Measurements from ENCODE around the gene DCST1.
A peak's percentile ranks its signal among the peaks of the same experiment; 100 is the strongest.

Gene DCST1

GRCh38 chr1:155068599-155068998 lies 35.0 kb downstream of the DCST1 start:
- H3K9me3 Mint-ChIP-seq, result no peaks in the 10 kb centered on the region
- peaks cover 24% of the 10 kb centered on the region for H3K4me1 Mint-ChIP-seq (ENCODE audit: low read depth)
- peaks cover 3% of the 10 kb centered on the region for H3K27me3 Mint-ChIP-seq (ENCODE audit: low read depth)
- no peak overlapping the region for H3K27ac Mint-ChIP-seq
- DNase-seq (ENCODE audit: low spot score), result no peak
- peaks cover 10% of the 10 kb centered on the region for H3K36me3 Mint-ChIP-seq (ENCODE audit: low read depth)
- no peak overlapping the region for H3K4me3 Mint-ChIP-seq

- DNase-seq (ENCODE audit: low spot score), result no peak
- Mint-ChIP-seq H3K27me3 (ENCODE audit: low read depth) (peaks cover 3% of the 10 kb centered on the region), H3K9me3 (no peaks in the 10 kb centered on the region), H3K4me1 (ENCODE audit: low read depth) (peaks cover 26% of the 10 kb centered on the region), H3K36me3 (ENCODE audit: low read depth) (peaks cover 10% of the 10 kb centered on the region), H3K27ac (no peak overlapping the region), H3K4me3 (no peak overlapping the region)
Observed at GRCh38 chr1:155069551-155070157, 36.0 kb downstream of the DCST1 start.

GRCh38 chr1:155070158-155070621 lies 36.6 kb downstream of the DCST1 start:
- Mint-ChIP-seq H3K4me1 (ENCODE audit: low read depth) (peaks cover 25% of the 10 kb centered on the region), H3K9me3 (no peaks in the 10 kb centered on the region)

GRCh38 chr1:155070721-155071569 lies 37.3 kb downstream of the DCST1 start:
- H3K27me3 Mint-ChIP-seq (ENCODE audit: low read depth), result peaks cover 3% of the 10 kb centered on the region
- H3K4me1 Mint-ChIP-seq (ENCODE audit: low read depth), result peaks cover 28% of the 10 kb centered on the region
- peaks cover 10% of the 10 kb centered on the region for H3K36me3 Mint-ChIP-seq (ENCODE audit: low read depth)
- peak; percentile 63 for DNase-seq (ENCODE audit: low spot score)
- peak overlapping the region; percentile 29 for H3K4me3 Mint-ChIP-seq
- H3K27ac Mint-ChIP-seq, result peak overlapping the region; percentile 20
- no peaks in the 10 kb centered on the region for H3K9me3 Mint-ChIP-seq

More at GRCh38 chr1:155070158-155070621, 36.6 kb downstream of the DCST1 start:
- peak overlapping the region; percentile 20 for H3K27ac Mint-ChIP-seq
- peak overlapping the region; percentile 29 for H3K4me3 Mint-ChIP-seq
- DNase-seq (ENCODE audit: low spot score), result no peak
- H3K36me3 Mint-ChIP-seq (ENCODE audit: low read depth), result peaks cover 10% of the 10 kb centered on the region
- H3K27me3 Mint-ChIP-seq (ENCODE audit: low read depth), result peaks cover 3% of the 10 kb centered on the region

GRCh38 chr1:155071701-155072100 lies 38.1 kb downstream of the DCST1 start:
- peaks cover 10% of the 10 kb centered on the region for H3K36me3 Mint-ChIP-seq (ENCODE audit: low read depth)
- H3K4me1 Mint-ChIP-seq (ENCODE audit: low read depth), result peaks cover 32% of the 10 kb centered on the region
- H3K4me3 Mint-ChIP-seq, result peak overlapping the region; percentile 3
- H3K27me3 Mint-ChIP-seq (ENCODE audit: low read depth), result peaks cover 3% of the 10 kb centered on the region
- H3K27ac Mint-ChIP-seq, result peak overlapping the region; percentile 7
- DNase-seq (ENCODE audit: low spot score), result no peak
- H3K9me3 Mint-ChIP-seq, result no peaks in the 10 kb centered on the region

- no peak for DNase-seq (ENCODE audit: low spot score)
- Mint-ChIP-seq H3K9me3 (no peaks in the 10 kb centered on the region), H3K4me1 (ENCODE audit: low read depth) (peaks cover 32% of the 10 kb centered on the region), H3K4me3 (no peak overlapping the region), H3K36me3 (ENCODE audit: low read depth) (peaks cover 8% of the 10 kb centered on the region), H3K27ac (no peak overlapping the region), H3K27me3 (ENCODE audit: low read depth) (peaks cover 5% of the 10 kb centered on the region)
Observed at GRCh38 chr1:155072531-155073289, 39.1 kb downstream of the DCST1 start.

- peak overlapping the region; percentile 57 for H3K4me3 Mint-ChIP-seq
- H3K4me1 Mint-ChIP-seq (ENCODE audit: low read depth), result peaks cover 34% of the 10 kb centered on the region
- no peak for DNase-seq (ENCODE audit: low spot score)
- peaks cover 11% of the 10 kb centered on the region for H3K27me3 Mint-ChIP-seq (ENCODE audit: low read depth)
- H3K9me3 Mint-ChIP-seq, result no peaks in the 10 kb centered on the region
- peaks cover 5% of the 10 kb centered on the region for H3K36me3 Mint-ChIP-seq (ENCODE audit: low read depth)
- H3K27ac Mint-ChIP-seq, result peak overlapping the region; percentile 7
Observed at GRCh38 chr1:155073377-155074242, 40.0 kb downstream of the DCST1 start.

GRCh38 chr1:155075535-155075934 lies 41.9 kb downstream of the DCST1 start:
- H3K27ac Mint-ChIP-seq, result no peak overlapping the region
- H3K9me3 Mint-ChIP-seq, result no peaks in the 10 kb centered on the region
- DNase-seq (ENCODE audit: low spot score), result no peak
- H3K4me1 Mint-ChIP-seq (ENCODE audit: low read depth), result peaks cover 38% of the 10 kb centered on the region
- peaks cover 21% of the 10 kb centered on the region for H3K27me3 Mint-ChIP-seq (ENCODE audit: low read depth)
- no peaks in the 10 kb centered on the region for H3K36me3 Mint-ChIP-seq (ENCODE audit: low read depth)
- H3K4me3 Mint-ChIP-seq, result no peak overlapping the region

GRCh38 chr1:155076371-155076770 lies 42.7 kb downstream of the DCST1 start:
- Mint-ChIP-seq H3K36me3 (ENCODE audit: low read depth) (peaks cover under 1% of the 10 kb centered on the region), H3K4me3 (no peak overlapping the region), H3K27me3 (ENCODE audit: low read depth) (peaks cover 25% of the 10 kb centered on the region), H3K9me3 (no peaks in the 10 kb centered on the region), H3K27ac (no peak overlapping the region), H3K4me1 (ENCODE audit: low read depth) (peaks cover 40% of the 10 kb centered on the region)
- DNase-seq (ENCODE audit: low spot score), result no peak

- H3K27ac Mint-ChIP-seq, result no peak overlapping the region
- H3K27me3 Mint-ChIP-seq (ENCODE audit: low read depth), result peaks cover 30% of the 10 kb centered on the region
- DNase-seq (ENCODE audit: low spot score), result no peak
- no peaks in the 10 kb centered on the region for H3K9me3 Mint-ChIP-seq
- peaks cover 42% of the 10 kb centered on the region for H3K4me1 Mint-ChIP-seq (ENCODE audit: low read depth)
- H3K36me3 Mint-ChIP-seq (ENCODE audit: low read depth), result peaks cover 2% of the 10 kb centered on the region
- no peak overlapping the region for H3K4me3 Mint-ChIP-seq
Observed at GRCh38 chr1:155077346-155077745, 43.7 kb downstream of the DCST1 start.

- H3K36me3 Mint-ChIP-seq (ENCODE audit: low read depth), result peaks cover 2% of the 10 kb centered on the region
- no peak for DNase-seq (ENCODE audit: low spot score)
- H3K4me1 Mint-ChIP-seq (ENCODE audit: low read depth), result peaks cover 42% of the 10 kb centered on the region
- H3K27ac Mint-ChIP-seq, result no peak overlapping the region
- peak overlapping the region; percentile 18 for H3K4me3 Mint-ChIP-seq
- H3K9me3 Mint-ChIP-seq, result no peaks in the 10 kb centered on the region
- peaks cover 35% of the 10 kb centered on the region for H3K27me3 Mint-ChIP-seq (ENCODE audit: low read depth)
Observed at GRCh38 chr1:155077758-155078445, 44.3 kb downstream of the DCST1 start.

- peaks cover 36% of the 10 kb centered on the region for H3K4me1 Mint-ChIP-seq (ENCODE audit: low read depth)
Observed at GRCh38 chr1:155078469-155079209, 45.0 kb downstream of the DCST1 start, which contains the start of gene EFNA3. TSS of gene EFNA3 (plus strand) at chr1:155078837. CDS start at chr1:155078942, 105 bp downstream.

More at GRCh38 chr1:155078469-155079209, 45.0 kb downstream of the DCST1 start, which contains the start of gene EFNA3:
- peaks cover 42% of the 10 kb centered on the region for H3K27me3 Mint-ChIP-seq (ENCODE audit: low read depth)
- no peak within 1 kb of the TSS for H3K27ac Mint-ChIP-seq
- peaks cover 2% of the 10 kb centered on the region for H3K36me3 Mint-ChIP-seq (ENCODE audit: low read depth)
- no peaks in the 10 kb centered on the region for H3K9me3 Mint-ChIP-seq
- H3K4me3 Mint-ChIP-seq, result peak within 1 kb of the TSS; percentile 78
- DNase-seq (ENCODE audit: low spot score), result peak; percentile 71

Data from T-helper 2 cell treated with Interferon-gamma antibody and Interleukin-4, amounts not matched to agents 5 μg/mL and 100 μg/mL, for 36 hours (primary cell).